Peyer's patch (tissue), 4 donors: ENCODE results near the gene SPATA16.

ENCODE experiments used
- CTCF ChIP-seq, 6 experiments: fragments of 450-650 bp in 4 of 6; fragments of 200-600 bp in 2 of 6; sonication (generic) in 1 of 6; IDR thresholded peaks; one replicate each; pipeline ENCODE4 v1.5.1; 2017 to 2019; ENCODE audit warnings: antibody characterized with exemption in 6 of 6, mild to moderate bottlenecking in 3 of 6, moderate library complexity in 1 of 6
- POLR2A ChIP-seq, 2 donors: fragments of 450-650 bp; IDR thresholded peaks; one replicate each; pipeline ENCODE4 v1.5.1; 2017; ENCODE audit warnings: antibody characterized with exemption in 2 of 2, mild to moderate bottlenecking in 2 of 2, moderate library complexity in 2 of 2

DNA sequence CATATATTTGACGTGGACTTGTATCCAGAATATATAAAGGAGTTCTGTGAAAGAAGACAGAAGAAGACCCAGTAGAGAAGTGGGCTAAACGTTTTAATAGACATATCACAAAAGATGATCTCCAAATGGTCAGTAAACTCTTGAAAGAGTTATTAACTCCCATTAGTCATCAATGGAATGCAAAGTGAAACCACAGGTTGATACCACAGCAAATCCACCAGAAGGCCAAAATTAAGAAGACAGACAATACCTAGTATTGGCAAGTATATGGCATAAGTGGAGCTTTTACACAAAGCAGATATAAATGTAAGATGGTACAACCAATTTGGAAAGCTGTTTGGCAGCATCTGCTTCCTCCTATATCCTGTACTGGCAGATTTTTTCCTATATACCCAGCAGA is 6.0 kb downstream of the SPATA16 start:
- TF ChIP-seq POLR2A (IDR thresholded peaks at IDR 0.05) (no peak), CTCF (IDR thresholded peaks at IDR 0.05) (no peak)
